Thyroid gland (tissue), 4 donors: ENCODE results near the gene CEMIP2. TPM values are rescaled to one million over a fixed set of nuclear protein-coding genes. Genes with fewer than 3 reads are reported as not detected.

Source experiments
- DNase-seq, 2 donors: peaks; one replicate each; pipeline ENCODE4 v3.0.0-alpha.2; 2019
- H3K27ac ChIP-seq, 3 donors: fragments of 200-600 bp; sonication (generic); 1 replicate in 2 of 3; 2 replicates in 1 of 3; pipeline ENCODE4 v1.5.1; 2016 to 2019; ENCODE audit warnings: mild to moderate bottlenecking in 1 of 3, moderate library complexity in 1 of 3
- H3K27me3 ChIP-seq: fragments of 200-600 bp; sonication (generic); one replicate; pipeline ENCODE4 v1.5.1; 2019
- H3K36me3 ChIP-seq, 2 donors: fragments of 200-600 bp; sonication (generic); one replicate each; pipeline ENCODE4 v1.5.1; 2016 to 2019
- H3K4me1 ChIP-seq, 2 donors: fragments of 200-600 bp; sonication (generic); one replicate each; pipeline ENCODE4 v1.5.1; 2017 to 2019
- H3K4me3 ChIP-seq, 3 donors: fragments of 200-600 bp; sonication (generic); replicated peaks in 1 of 3; 1 replicate in 2 of 3; 2 replicates in 1 of 3; pipeline ENCODE4 v1.5.1; 2016; ENCODE audit warnings: mild to moderate bottlenecking in 1 of 3
- H3K9me3 ChIP-seq: fragments of 200-600 bp; sonication (generic); one replicate; pipeline ENCODE4 v1.5.1; 2017
- CTCF ChIP-seq, 6 experiments: fragments of 200-600 bp in 3 of 6; fragments of 450-650 bp in 3 of 6; sonication (generic) in 3 of 6; IDR thresholded peaks; one replicate each; pipeline ENCODE4 v1.5.1; 2016 to 2019; ENCODE audit warnings: antibody characterized with exemption in 6 of 6, mild to moderate bottlenecking in 2 of 6, inconsistent platforms in 1 of 6, moderate library complexity in 1 of 6
- POLR2A ChIP-seq, 2 donors: fragments of 450-650 bp; IDR thresholded peaks; one replicate each; pipeline ENCODE4 v1.6.1; 2017; ENCODE audit warnings: antibody characterized with exemption in 2 of 2, mild to moderate bottlenecking in 2 of 2, moderate library complexity in 1 of 2
- WGBS, 2 donors: methylation state at CpG; one replicate each; pipeline ENCODE4 v1.1.5; 2017; 5-methylcytosine and 5-hydroxymethylcytosine counted together
- intact Hi-C: fragments of 100-400 bp; cut with DNase I; formaldehyde crosslinking; loops from one replicate; pipeline ENCODE4 v1.15.1; 2023
- total RNA-seq, 4 donors: library from RNA; depleted of rRNA; stranded (reverse); fragments of >200 nt; gene quantifications; one replicate each; pipeline ENCODE4 v1.2.3, GENCODE V29; 2016

CEMIP2 gene
- total RNA-seq, 4 donors from 2014 or later: 29.6 to 111 (median 34.0) TPM

- TF ChIP-seq CTCF (IDR thresholded peaks at IDR 0.05) (no peak), POLR2A (IDR thresholded peaks at IDR 0.05) (no peak)
- H3K36me3 ChIP-seq: peaks cover 0 to 3% of the 10 kb centered on the region in 2 donors
- H3K4me1 ChIP-seq: peaks cover 5 to 18% of the 10 kb centered on the region in 2 donors
- H3K27ac ChIP-seq: no peak overlapping the region
- DNase-seq: no peak
- no peaks in the 10 kb centered on the region for H3K27me3 ChIP-seq
- intact Hi-C loops: no loop called here
- WGBS, 2 donors: 74 to 85% methylated on average over 3 of the region's 3 CpGs
- H3K4me3 ChIP-seq: no peak overlapping the region
- no peaks in the 10 kb centered on the region for H3K9me3 ChIP-seq
Measured at GRCh38 chr9:71752928-71753327, 15.4 kb downstream of the CEMIP2 start.

GRCh38 chr9:71752352-71752751 lies 16.0 kb downstream of the CEMIP2 start:
- TF ChIP-seq CTCF (IDR thresholded peaks at IDR 0.05): no peak
- no peak for TF ChIP-seq POLR2A (IDR thresholded peaks at IDR 0.05)
- Histone ChIP-seq H3K27ac (no peak overlapping the region), H3K4me3 (no peak overlapping the region), H3K27me3 (no peaks in the 10 kb centered on the region), H3K9me3 (no peaks in the 10 kb centered on the region), H3K4me1 (peaks cover 5 to 21% of the 10 kb centered on the region in 2 donors), H3K36me3 (peaks cover 0 to 3% of the 10 kb centered on the region in 2 donors)
- intact Hi-C loops: no loop called here
- 69 to 84% methylated on average over 1 of the region's 1 CpG for WGBS, 2 donors
- no peak for DNase-seq

- TF ChIP-seq POLR2A (IDR thresholded peaks at IDR 0.05) (no peak), CTCF (IDR thresholded peaks at IDR 0.05) (no peak)
- Histone ChIP-seq H3K4me3 (no peak overlapping the region), H3K27me3 (no peaks in the 10 kb centered on the region), H3K9me3 (no peaks in the 10 kb centered on the region), H3K27ac (no peak overlapping the region), H3K36me3 (peaks cover 0 to 7% of the 10 kb centered on the region in 2 donors), H3K4me1 (peaks cover 5 to 13% of the 10 kb centered on the region in 2 donors)
- 63 to 68% methylated on average over 1 of the region's 1 CpG for WGBS, 2 donors
- intact Hi-C loops: no loop called here
- DNase-seq: no peak
Measured at GRCh38 chr9:71748280-71748743, 20.0 kb downstream of the CEMIP2 start.

- H3K27ac ChIP-seq: peak overlapping the region in 1 of 3 donors; percentile 10
- no peaks in the 10 kb centered on the region for H3K9me3 ChIP-seq
- H3K4me3 ChIP-seq: no peak overlapping the region
- H3K4me1 ChIP-seq: peaks cover 5 to 13% of the 10 kb centered on the region in 2 donors
- no peak for TF ChIP-seq POLR2A (IDR thresholded peaks at IDR 0.05)
- no peak for TF ChIP-seq CTCF (IDR thresholded peaks at IDR 0.05)
- peaks cover 0 to 7% of the 10 kb centered on the region in 2 donors for H3K36me3 ChIP-seq
- no peak for DNase-seq
- intact Hi-C loops: no loop called here
- no peaks in the 10 kb centered on the region for H3K27me3 ChIP-seq
Measured at GRCh38 chr9:71747576-71747975, 20.7 kb downstream of the CEMIP2 start.

- H3K9me3 ChIP-seq: no peaks in the 10 kb centered on the region
- peaks cover 0 to 7% of the 10 kb centered on the region in 2 donors for H3K36me3 ChIP-seq
- H3K27me3 ChIP-seq: no peaks in the 10 kb centered on the region
- H3K4me3 ChIP-seq: no peak overlapping the region
- no peak overlapping the region for H3K27ac ChIP-seq
- peaks cover 5 to 13% of the 10 kb centered on the region in 2 donors for H3K4me1 ChIP-seq
- intact Hi-C loops: no loop called here
- WGBS, 2 donors: 94 to 100% methylated on average over 1 of the region's 1 CpG
- no peak for DNase-seq
- TF ChIP-seq POLR2A (IDR thresholded peaks at IDR 0.05) (no peak), CTCF (IDR thresholded peaks at IDR 0.05) (no peak)
Measured at GRCh38 chr9:71746758-71747125, 21.6 kb downstream of the CEMIP2 start.
